Activated naive CD8-positive, alpha-beta T cell treated with anti-CD3 and anti-CD28 coated beads, Interleukin-2, amount 50 U/mL, for 16 hours (primary cell): ENCODE measurements around the gene LIPK.

Experiments used
- DNase-seq: peaks from one replicate; pipeline ENCODE4 v3.0.0-alpha.2; 2020; ENCODE audit warnings: low read depth, low spot score

Gene LIPK

GRCh38 chr10:88786032-88786770 lies 80.2 kb downstream of the LIPK start:
- no peak for DNase-seq

GRCh38 chr10:88787463-88787862 lies 81.4 kb downstream of the LIPK start:
- no peak for DNase-seq

GRCh38 chr10:88788924-88789323 lies 82.9 kb downstream of the LIPK start:
- no peak for DNase-seq

- DNase-seq, result no peak
These were observed 85.9 kb downstream of the LIPK start for GRCh38 chr10:88791924-88792323.

- DNase-seq, result no peak
These were observed 86.6 kb downstream of the LIPK start for GRCh38 chr10:88792661-88793060.

- no peak for DNase-seq
These were observed 87.8 kb downstream of the LIPK start for GRCh38 chr10:88793712-88794299.

GRCh38 chr10:88794731-88795130 lies 88.7 kb downstream of the LIPK start:
- no peak for DNase-seq

GRCh38 chr10:88800152-88801125 lies 94.4 kb downstream of the LIPK start:
- no peak for DNase-seq
